Measurements from ENCODE around the gene RPL18A. TPM values are rescaled to one million over a fixed set of nuclear protein-coding genes. Genes with fewer than 3 reads are reported as not detected.

The RPL18A gene
- total and polyA plus RNA-seq, 2 donors (not counting 1 experiment from before 2014, with no cell fraction given): 3,228 to 3,761 TPM

- H3K9me3 ChIP-seq (ENCODE audit: control extremely low read depth in 1 of 3, control insufficient read depth in 2 of 3, insufficient read depth in 1 of 3, low read length in 2 of 3): peaks cover 3 to 38% (median 15%) of the 10 kb centered on the region in 3 donors
- no peaks in the 10 kb centered on the region for H3K9me3 Mint-ChIP-seq (ENCODE audit: insufficient read depth)
- ATAC-seq (ENCODE audit: low read depth): no peak
- H3K4me3 Mint-ChIP-seq: no peak overlapping the region
- peaks cover 3% of the 10 kb centered on the region for H3K27me3 Mint-ChIP-seq
- no peaks in the 10 kb centered on the region for H3K4me1 ChIP-seq (ENCODE audit: control insufficient read depth in 2 of 2, insufficient read depth in 2 of 2, low read length in 2 of 2)
- H3K27ac ChIP-seq (ENCODE audit: low read length in 2 of 2): no peak overlapping the region
- no peaks in the 10 kb centered on the region for H3K79me2 ChIP-seq (ENCODE audit: control insufficient read depth, insufficient read depth, low read length)
- 90% methylated on average over 6 of the region's 11 CpGs for WGBS (ENCODE audit: insufficient coverage)
- no peak overlapping the region for H3K9ac ChIP-seq (ENCODE audit: low read length)
- H3K4me1 Mint-ChIP-seq: no peaks in the 10 kb centered on the region
- no peak overlapping the region for H3K27ac Mint-ChIP-seq
- no peak overlapping the region for H3K4me2 ChIP-seq (replicated peaks; ENCODE audit: low read depth, low read length, poor library complexity, severe bottlenecking)
- H2AFZ ChIP-seq (ENCODE audit: insufficient read depth, low read depth, low read length, poor library complexity, severe bottlenecking): no peak overlapping the region
- DNase-seq: no peak
- H3K27me3 ChIP-seq (replicated peaks in 1 of 4; ENCODE audit: control extremely low read depth in 1 of 4, control insufficient read depth in 3 of 4, insufficient read depth in 4 of 4, low read length in 3 of 4): peaks cover 0 to 3% (median 0%) of the 10 kb centered on the region in 4 experiments
- no peaks in the 10 kb centered on the region for H3K36me3 ChIP-seq (replicated peaks in 1 of 2; ENCODE audit: control extremely low read depth in 1 of 2, control insufficient read depth in 1 of 2, extremely low read depth in 1 of 2, insufficient read depth in 2 of 2, low read length in 1 of 2)
- TF ChIP-seq, protein P1, sequence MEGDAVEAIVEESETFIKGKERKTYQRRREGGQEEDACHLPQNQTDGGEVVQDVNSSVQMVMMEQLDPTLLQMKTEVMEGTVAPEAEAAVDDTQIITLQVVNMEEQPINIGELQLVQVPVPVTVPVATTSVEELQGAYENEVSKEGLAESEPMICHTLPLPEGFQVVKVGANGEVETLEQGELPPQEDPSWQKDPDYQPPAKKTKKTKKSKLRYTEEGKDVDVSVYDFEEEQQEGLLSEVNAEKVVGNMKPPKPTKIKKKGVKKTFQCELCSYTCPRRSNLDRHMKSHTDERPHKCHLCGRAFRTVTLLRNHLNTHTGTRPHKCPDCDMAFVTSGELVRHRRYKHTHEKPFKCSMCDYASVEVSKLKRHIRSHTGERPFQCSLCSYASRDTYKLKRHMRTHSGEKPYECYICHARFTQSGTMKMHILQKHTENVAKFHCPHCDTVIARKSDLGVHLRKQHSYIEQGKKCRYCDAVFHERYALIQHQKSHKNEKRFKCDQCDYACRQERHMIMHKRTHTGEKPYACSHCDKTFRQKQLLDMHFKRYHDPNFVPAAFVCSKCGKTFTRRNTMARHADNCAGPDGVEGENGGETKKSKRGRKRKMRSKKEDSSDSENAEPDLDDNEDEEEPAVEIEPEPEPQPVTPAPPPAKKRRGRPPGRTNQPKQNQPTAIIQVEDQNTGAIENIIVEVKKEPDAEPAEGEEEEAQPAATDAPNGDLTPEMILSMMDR (IDR thresholded peaks at IDR 0.05): no peak
- TF ChIP-seq EZH2 (IDR thresholded peaks at IDR 0.05; ENCODE audit: borderline replicate concordance, insufficient read depth, low read depth, low read length, poor library complexity, severe bottlenecking): no peak
- intact Hi-C loops (cut with micrococcal nuclease): no loop called here
- CTCF ChIA-PET: no interaction called here
- POLR2A ChIA-PET: no interaction called here
- H3K4me3 ChIP-seq (ENCODE audit: control extremely low read depth in 1 of 5, extremely low read depth in 1 of 5, insufficient read depth in 1 of 5, low read depth in 2 of 5, low read length in 4 of 5): no peak overlapping the region
- H4K20me1 ChIP-seq (ENCODE audit: control insufficient read depth, insufficient read depth, low read length, poor library complexity, severe bottlenecking): no peaks in the 10 kb centered on the region
Measured at GRCh38 chr19:17910791-17911360, 51.2 kb downstream of the RPL18A start.

Small RNA genes within 50 kb of the gene (small RNA-seq; reads per million reads assigned to genes)
- not detected for gene SNORA68 (ENCODE audit: insufficient read length, low read depth, low replicate concordance)

Other genes starting within 250 kb of the RPL18A start
- gene UNC13A, start 171.6 kb upstream of the RPL18A start, total RNA-seq: 0.10 TPM in 2 replicates
- gene UNC13A, start 171.6 kb upstream of the RPL18A start, polyA plus RNA-seq: 0.03 TPM in 1 of 2 replicates, not detected in the other
- 81.6 and 83.0 TPM in 2 replicates for gene MAP1S, start 140.4 kb upstream of the RPL18A start, total RNA-seq
- gene MAP1S, start 140.4 kb upstream of the RPL18A start, polyA plus RNA-seq: 32.4 and 38.2 TPM in 2 replicates
- 149 and 162 TPM in 2 replicates for gene FCHO1, start 108.4 kb upstream of the RPL18A start, total RNA-seq
- gene FCHO1, start 108.4 kb upstream of the RPL18A start, polyA plus RNA-seq: 83.0 and 85.7 TPM in 2 replicates
- gene B3GNT3, start 64.8 kb upstream of the RPL18A start, total RNA-seq: not detected in 2 replicates
- gene B3GNT3, start 64.8 kb upstream of the RPL18A start, polyA plus RNA-seq: 0.06 TPM in 1 of 2 replicates, not detected in the other
- gene INSL3, start 38.4 kb upstream of the RPL18A start, total RNA-seq: 3.6 and 5.0 TPM in 2 replicates
- 3.4 and 6.1 TPM in 2 replicates for gene INSL3, start 38.4 kb upstream of the RPL18A start, polyA plus RNA-seq
- gene JAK3, start 11.9 kb upstream of the RPL18A start, total RNA-seq: 142 and 143 TPM in 2 replicates
- 78.6 and 102 TPM in 2 replicates for gene JAK3, start 11.9 kb upstream of the RPL18A start, polyA plus RNA-seq
- gene SLC5A5, start 12.0 kb downstream of the RPL18A start, total RNA-seq: 0.07 and 0.12 TPM in 2 replicates
- gene SLC5A5, start 12.0 kb downstream of the RPL18A start, polyA plus RNA-seq: 0.40 and 0.58 TPM in 2 replicates
- gene CCDC124, start 73.1 kb downstream of the RPL18A start, total RNA-seq: 25.0 and 26.9 TPM in 2 replicates
- gene CCDC124, start 73.1 kb downstream of the RPL18A start, polyA plus RNA-seq: 56.8 and 57.8 TPM in 2 replicates
- not detected in 2 replicates for gene KCNN1, start 107.2 kb downstream of the RPL18A start, total RNA-seq
- gene KCNN1, start 107.2 kb downstream of the RPL18A start, polyA plus RNA-seq: 0.04 TPM in 1 of 2 replicates, not detected in the other
- 639 and 667 TPM in 2 replicates for gene ARRDC2, start 148.3 kb downstream of the RPL18A start, total RNA-seq
- 131 and 202 TPM in 2 replicates for gene ARRDC2, start 148.3 kb downstream of the RPL18A start, polyA plus RNA-seq
- gene IL12RB1, start 227.0 kb downstream of the RPL18A start, total RNA-seq: 24.5 and 24.8 TPM in 2 replicates
- gene IL12RB1, start 227.0 kb downstream of the RPL18A start, polyA plus RNA-seq: 17.9 and 18.8 TPM in 2 replicates
- gene MAST3, start 237.9 kb downstream of the RPL18A start, total RNA-seq: 85.5 and 90.7 TPM in 2 replicates
- gene MAST3, start 237.9 kb downstream of the RPL18A start, polyA plus RNA-seq: 43.5 and 48.7 TPM in 2 replicates

Data from B cell (primary cell).